Testis (tissue), 2 donors: Measurements from ENCODE around the gene MKI67.

Experiments used
- CTCF ChIP-seq, 3 experiments: fragments of 450-650 bp in 2 of 3; fragments of 200-600 bp in 1 of 3; sonication (generic) in 1 of 3; IDR thresholded peaks; one replicate each; pipeline ENCODE4 v1.5.1; 2016 to 2019; ENCODE audit warnings: antibody characterized with exemption in 3 of 3, mild to moderate bottlenecking in 2 of 3, moderate library complexity in 1 of 3
- POLR2A ChIP-seq: fragments of 450-650 bp; IDR thresholded peaks from one replicate; pipeline ENCODE4 v1.6.1; 2017; ENCODE audit warnings: antibody characterized with exemption, mild to moderate bottlenecking, moderate library complexity

DNA sequence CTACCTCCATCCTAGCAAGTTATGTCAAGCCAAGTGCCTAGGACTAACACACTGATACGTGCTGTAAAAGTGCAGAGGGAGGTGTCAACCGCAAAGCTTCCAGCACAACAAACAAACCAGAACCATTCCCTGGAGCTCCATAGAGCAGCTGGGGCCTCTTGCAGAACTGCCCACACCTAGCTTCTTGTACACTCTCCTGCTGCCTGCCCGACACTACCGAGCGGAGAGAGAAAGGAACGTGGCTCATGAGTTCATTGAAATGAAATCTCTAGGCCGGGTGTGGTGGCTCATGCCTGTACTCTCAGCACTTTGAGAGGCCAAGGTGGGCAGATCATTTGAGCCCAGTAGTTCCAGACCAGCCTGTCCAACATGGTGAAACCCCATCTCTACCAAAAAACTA, 73.5 kb downstream of the MKI67 start:
- TF ChIP-seq CTCF (IDR thresholded peaks at IDR 0.05) (no peak), POLR2A (no peak)
